ENCODE results near the gene ANAPC10.
"Not testable (repeated sequence)": the region's sequence is repeated elsewhere in the genome, so short reads cannot be mapped to it uniquely, and the experiment has no call there.

ANAPC10 gene

DNA sequence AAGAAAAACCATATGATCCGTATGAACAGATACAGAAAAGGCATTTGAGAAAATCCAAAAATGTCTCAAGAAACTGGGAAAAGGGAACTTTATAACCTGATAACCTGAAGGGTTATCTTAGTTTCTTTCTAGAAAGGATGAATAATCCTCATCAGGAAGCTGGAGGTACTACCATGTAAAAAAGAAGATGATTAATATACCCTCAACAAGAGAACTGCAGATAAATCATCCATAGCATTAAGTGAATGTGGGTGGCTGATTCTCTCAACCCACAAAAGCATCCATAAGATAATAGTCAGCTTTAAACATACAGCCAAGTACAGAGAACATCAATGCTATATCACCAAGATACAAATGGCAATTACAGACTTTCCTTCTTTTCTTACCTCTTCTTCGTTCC is 26.4 kb downstream of the ANAPC10 start:
- DNase-seq (ENCODE audit: low spot score): no peak

DNA sequence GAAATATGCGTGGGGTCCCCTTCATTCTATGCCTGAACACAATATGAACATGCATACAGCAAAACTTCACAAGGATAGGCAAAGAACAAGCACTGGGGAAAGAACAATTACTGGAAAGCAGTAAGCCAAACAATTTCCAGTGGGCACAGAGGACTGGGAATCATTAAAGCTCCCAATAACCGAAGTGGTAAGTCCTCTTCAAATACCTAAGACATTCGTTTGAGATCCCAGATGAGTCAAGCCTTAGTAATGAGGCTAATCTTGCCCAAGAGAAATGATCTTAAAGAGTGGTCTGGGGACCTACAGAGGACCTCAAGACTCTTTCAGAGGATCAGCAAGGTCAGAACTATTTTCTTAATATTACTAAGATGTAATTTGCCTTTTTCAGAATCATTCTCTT is 28.6 kb downstream of the ANAPC10 start:
- no peak for DNase-seq (ENCODE audit: low spot score)

DNA sequence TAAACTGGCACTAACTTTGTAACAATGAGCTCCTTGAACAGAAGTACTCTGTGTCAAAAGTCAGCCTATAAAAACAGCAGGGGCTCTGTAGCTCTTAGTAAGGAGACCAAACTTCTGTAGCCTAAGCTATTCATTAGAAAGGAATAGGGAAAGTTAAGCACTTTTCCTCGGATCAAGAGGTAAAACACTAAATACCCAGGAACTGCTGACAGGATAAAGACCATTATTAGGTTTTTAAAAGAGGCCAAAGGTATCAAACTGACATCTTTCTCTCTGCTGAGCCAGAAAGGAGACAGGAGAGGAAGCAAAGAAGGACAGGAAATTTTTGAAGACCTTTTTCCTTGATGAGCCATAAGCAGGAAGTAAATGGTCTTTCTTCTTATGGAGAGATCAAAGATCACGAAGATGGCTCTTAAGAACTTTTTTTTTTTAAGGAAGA is 31.9 kb downstream of the ANAPC10 start:
- no peak for DNase-seq (ENCODE audit: low spot score)

DNA sequence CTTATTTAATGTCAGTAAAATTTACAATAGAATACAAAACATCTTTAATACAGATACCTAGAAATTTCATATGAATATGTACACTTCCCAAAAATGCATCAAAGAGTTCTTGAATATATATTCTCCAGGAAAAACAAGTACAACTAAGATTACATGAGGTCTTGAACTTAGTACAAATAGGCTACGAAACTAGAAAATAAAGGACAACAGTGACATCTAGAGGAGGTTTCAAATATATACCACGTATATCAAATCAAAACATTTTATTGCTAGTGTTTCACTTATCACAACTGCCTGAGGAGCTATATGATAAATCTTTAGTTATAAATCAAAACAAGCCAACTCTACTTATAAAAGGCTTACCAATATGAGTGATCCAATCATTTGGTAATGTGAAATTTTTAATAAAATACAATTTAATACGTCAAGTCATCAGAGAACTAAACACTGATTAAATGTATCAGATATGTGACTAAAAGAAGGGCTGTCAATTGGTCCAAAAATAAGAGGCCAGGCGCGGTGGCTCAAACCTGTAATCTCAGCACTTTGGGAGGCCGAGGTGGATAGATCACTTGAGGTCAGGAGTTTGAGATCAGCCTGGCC is 36.6 kb downstream of the ANAPC10 start:
- peak; percentile 44 for DNase-seq (ENCODE audit: low spot score)

DNA sequence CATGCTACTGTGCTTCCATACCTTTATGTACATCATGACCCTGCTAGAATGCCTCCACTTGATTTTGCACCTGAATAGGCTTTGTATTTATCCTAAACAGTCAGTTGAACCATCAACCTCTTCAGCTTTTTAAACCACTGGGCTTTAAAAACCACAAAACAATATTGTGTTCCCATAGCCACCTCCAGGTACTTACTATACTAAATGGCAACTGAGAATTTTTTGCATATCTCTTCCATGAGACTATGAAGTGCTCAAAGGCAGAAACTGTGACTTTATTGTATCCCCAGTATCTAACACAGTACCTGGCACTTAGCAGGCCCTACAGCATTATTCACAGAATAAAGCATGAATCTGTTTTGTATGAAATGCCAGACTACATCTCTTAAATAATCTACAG is 39.7 kb downstream of the ANAPC10 start:
- DNase-seq (ENCODE audit: low spot score): no peak

DNA sequence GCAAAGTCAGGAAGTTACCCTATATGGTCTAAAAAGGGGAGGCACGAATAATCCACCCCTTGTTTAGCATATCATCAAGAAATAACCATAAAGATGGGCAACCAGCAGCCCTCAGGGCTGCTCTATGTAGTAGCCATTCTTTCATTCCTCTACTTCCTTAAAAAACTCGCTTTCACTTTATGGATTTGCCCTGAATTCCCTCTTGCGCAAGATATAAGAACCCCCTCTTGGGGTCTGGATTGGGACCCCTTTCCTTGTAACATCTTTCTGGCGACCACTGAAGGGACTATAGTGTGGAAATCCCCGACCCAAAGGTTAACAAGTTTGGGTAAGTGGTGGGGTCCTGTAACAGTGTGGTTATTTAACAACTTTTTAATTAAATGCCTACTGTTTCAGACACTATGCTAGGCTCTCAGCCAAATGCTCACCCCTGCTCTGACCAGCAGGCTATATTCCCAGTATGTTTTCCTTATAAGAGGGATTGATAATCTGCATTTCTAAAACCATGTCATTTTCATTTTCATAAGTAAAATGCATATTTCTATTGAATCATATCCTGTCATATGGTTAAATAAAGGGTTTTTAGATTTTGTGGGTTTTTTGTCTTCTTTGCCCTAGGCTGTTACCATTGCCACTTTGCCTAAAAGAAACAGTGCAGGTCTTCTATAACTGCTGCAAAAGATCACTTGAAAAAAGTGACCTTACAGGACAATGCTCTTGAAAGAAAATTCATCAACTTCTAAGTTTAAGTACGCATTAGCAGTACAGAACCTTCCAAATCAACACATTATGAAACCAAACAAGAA is 41.5 kb downstream of the ANAPC10 start:
- DNase-seq (ENCODE audit: low spot score): no peak

DNA sequence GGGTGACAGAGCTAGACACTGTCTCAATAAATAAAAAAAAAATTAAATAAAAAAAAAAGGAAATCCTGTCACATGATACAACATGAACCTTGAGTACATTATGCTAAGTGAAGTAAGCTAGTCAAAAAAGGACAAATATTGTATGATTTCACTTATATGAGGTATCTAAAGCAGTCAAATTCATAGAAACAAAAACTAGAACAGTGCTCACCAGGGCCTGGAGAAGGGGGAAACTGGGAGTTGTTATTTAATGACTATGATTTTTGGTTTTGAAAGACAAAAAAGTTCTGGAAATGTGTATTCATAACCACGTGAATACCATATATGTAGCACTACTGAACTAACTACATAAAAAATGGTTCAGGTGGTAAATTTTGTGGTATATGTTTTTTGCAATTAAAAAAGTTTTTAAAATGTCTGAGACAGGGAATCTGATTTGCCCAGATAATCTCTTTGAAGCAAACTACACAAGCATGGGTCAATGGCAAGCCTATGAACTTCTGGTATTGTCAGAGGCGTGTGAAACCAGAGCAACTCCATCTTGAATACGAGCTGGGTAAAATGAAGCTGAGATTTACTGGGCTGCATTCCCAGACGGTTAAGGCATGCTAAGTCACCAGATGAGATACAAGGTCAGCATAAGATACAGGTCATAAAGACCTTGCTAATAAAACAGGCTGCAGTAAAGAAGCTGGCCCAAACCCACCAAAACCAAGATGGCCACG is 42.3 kb downstream of the ANAPC10 start:
- no peak for DNase-seq (ENCODE audit: low spot score)

DNA sequence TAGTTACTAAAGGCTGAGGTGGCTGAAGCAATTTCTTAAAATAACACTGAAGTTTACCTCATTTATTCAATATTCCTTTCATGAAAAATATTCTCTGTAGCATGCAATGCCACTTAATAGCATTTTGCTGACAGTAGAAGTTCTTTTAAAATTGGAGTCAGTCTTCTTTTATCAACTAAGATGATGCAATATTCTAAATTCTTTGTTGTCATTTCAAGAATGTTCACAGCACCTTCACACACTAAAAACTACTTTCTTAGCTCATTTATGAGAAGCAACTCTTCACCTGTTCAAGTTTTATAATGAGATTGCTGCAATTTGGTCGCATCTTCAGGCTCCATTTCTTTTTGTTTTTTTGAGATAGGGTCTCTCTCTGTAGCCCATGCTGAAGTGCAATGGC is 48.8 kb downstream of the ANAPC10 start:
- DNase-seq (ENCODE audit: low spot score): no peak

DNA sequence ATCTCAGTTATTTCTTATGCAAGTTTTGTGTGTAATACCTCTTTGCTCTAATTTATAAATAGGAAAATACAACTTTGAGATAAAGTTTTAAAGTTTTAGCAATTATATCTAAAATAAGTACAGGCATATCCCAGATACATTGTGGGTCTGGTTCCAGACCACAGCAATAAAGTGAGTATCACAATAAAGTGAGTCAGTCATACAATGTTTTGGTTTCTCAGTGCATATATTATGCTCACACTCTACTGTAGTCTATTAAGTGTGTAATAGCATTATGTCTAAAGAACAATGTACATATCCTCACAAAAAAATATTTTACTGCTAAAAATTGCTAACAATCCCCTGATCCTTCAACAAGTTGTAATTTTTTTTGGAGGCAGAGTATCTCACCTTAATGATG is 49.2 kb downstream of the ANAPC10 start:
- DNase-seq (ENCODE audit: low spot score): no peak

DNA sequence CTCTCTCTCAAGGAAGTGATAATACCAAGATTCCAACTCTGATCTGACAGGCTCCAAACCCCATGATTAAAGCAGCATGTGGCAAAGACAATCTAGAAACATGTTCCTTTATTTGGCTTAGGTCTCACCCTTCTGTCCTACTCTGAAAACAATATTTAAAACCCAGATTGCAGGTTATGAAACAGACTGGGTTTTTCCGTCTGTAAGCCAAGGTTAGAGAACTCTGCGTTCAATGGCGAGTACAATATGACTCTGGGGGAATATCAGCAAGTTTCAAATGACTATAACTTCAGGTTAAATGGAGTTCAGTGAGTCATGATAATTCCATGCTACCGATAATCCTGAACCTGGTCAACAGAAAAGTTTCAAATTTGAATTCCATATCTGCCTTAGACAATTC is 50.8 kb downstream of the ANAPC10 start:
- no peak for DNase-seq (ENCODE audit: low spot score)

DNA sequence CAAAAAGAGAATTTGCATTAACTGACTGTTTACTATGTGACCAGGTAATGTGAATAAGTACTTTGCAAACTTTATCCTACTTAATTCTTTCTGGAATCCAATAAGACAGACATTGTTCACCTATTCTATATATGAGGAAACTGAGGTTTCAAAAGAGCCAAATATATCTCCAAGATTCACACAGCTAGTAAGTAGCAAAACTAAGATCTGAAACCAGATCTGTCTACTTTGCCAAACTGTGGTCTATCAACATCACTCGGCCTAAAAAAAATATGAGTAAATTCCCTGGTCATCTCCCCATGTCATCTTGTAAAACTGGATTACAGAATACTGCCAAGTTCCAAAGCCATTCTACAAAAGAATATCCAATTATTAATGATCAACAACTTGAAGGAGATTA is 52.8 kb downstream of the ANAPC10 start:
- no peak for DNase-seq (ENCODE audit: low spot score)

DNA sequence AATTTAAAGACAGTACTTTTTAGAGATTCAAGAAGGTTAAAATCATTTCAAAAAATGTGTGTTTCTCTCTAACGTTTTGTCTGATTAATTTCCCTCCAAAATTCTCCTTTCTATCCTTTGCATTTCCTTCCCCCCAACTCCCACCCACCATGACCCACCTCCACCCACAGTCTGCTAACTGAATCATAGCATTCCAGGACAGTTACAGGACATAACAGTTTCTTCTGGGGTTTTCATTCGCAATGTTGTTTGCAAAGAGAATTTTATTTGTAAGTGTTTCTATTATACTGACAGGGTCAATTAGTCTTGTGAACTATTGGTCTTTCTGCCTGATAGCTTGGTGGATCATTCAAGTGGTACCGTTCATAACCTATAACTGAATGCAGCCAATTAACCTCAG is 53.7 kb downstream of the ANAPC10 start:
- no peak for DNase-seq (ENCODE audit: low spot score)

DNA sequence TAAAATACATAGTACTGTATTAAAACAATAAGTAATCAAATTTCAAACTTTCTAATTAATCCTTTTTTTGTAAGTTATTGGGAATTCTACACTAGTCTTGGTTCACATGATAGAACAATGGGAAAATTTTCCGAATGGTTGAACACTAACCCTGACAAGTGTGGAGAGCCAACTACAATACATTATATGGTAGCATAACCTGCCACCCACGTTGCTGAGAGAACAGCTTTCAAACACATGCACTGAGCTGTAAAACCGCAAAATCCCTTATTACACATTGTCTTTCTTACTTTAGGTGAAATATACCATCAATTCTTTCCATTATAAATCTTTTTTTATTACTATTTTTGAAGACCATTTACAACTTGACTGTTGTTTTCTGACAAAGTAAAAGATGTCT is 54.7 kb downstream of the ANAPC10 start:
- DNase-seq (ENCODE audit: low spot score): no peak

DNA sequence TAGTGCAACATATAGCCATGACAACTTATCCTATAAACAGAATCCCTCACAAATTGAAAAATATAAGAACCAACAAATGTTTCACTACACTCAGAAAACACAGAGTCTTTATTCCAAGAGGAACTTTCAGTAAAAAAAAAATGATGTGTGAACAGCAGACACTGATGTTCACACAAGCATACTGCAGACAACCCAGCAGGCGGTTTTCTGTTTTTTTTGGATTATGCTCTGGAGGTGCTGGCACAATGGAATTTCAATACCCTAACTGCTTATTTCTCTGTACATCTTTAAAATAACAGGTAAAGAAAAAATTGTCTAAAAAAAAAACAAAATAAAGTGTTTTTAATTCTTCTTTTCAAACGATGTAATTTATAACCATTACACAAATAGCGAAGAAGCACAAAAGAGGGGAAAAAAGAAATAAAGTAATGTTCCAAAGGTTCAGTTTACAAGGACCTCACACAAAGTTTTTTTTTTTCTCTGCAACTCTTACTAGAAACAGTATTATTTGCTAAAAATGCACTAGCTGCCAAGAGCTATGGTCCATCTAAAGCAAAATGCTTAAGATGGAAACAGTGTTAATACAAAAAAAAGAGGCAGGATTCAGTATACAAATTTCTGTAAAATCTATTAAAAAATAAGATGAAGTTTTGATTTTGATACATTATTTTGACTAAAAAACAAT is 55.3 kb downstream of the ANAPC10 start:
- DNase-seq (ENCODE audit: low spot score): no peak

DNA sequence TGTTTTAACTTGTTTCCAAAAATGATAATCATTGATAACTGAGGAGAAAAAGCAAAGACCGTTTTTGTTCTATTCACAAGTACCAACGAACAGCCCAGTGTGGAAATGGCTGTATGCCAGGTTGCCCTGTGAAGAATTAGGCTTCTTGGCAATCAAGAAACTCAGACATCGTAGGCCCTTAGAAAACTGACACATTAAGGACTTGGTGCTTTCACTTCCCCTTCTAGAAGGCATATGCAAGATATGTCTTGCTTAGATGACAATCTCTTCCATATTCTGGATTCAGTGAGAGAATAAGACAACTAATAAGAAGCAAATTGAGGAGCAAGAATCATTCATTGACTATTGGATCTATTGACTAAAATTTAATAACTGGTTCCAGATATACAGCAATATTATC is 56.6 kb downstream of the ANAPC10 start:
- peak; percentile 43 for DNase-seq (ENCODE audit: low spot score)

DNA sequence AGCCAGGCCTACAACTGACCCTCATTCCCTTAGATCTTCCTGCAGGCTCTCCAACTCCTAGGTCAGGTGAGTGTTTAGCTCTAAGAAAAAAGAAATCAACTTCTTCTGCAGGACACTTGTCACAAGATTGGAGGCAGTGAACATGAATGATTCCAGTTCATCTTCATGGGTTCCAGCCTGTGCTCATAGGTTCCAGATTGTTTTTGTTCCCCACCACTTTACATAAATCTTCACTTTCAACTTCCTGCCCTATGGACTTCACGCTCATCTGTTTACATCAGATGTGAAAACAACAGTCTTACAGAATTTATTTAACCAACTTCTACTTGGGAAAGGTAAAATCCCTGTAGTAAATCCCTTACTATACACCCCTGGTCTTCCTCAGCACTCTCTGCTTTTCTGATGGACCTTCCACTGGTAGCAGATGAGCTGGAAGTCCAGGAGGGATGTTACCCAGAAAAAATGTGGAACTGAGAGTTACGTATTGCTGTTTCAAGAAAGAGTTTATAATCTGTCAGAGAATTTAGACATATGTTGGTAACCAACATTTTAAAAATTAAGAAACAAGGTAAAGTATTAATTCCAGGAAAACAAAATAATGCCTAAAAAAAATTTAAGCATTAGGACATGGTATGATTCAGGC is 62.4 kb downstream of the ANAPC10 start:
- DNase-seq (ENCODE audit: low spot score): no peak

DNA sequence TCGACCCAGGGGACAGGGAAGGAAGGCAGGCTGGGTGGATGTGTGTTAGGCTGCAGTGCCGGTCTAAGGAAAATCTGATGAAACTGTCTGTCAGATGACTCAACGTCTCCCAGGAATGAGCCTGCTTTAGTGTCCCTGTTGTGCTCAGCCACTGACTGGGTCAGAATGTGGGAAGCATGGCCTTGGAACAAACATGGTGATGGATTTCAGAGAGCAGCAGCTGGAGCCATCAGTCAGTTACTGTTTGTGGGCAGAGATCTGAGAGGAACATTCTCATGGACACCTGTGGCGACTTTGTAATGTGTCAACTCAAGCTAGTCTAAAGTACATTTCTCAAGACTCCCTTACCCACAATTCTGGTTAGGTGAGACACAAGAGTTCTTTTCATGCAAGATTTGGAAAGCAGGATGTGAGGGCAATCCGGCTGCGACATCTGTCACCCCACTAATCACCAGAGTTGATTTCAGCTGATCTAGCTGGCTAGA is 63.2 kb downstream of the ANAPC10 start:
- DNase-seq (ENCODE audit: low spot score): no peak

DNA sequence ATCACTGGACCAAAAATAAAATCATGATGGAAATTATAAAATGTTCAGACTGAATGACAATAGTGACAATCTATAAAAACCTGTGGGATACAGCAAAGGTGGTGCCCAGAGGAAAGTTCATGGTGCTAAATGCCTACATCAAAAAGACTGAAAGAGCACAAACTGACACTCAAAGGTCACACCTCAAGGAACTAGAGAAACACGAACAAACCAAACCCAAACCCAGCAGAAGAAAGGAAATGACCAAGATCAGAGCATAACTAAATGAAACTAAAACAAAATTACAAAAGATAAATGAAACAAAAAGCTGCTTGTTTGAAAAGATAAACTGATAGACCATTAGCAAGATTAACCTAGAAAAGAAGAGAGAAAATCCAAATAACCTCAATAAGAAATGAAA is 78.7 kb downstream of the ANAPC10 start:
- DNase-seq (ENCODE audit: low spot score): no peak

DNA sequence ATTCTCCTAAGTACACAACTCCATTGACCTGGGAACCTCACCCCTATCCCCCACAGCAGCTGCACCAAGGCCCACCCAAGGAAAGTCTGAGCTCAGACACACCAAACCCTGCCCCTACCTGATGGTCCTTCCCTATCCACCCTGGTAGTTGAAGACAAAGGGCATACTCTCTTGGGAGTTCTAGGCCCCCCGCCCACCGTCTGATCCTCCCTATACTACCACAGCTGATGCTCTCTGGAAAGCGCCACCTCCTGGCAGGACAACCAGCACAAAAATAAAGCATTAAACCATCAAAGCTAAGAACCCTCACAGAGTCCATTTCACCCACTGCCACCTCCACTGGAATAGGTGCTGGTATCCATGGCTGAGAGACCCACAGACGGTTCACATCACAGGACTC is 83.6 kb downstream of the ANAPC10 start:
- DNase-seq (ENCODE audit: low spot score): no peak

DNA sequence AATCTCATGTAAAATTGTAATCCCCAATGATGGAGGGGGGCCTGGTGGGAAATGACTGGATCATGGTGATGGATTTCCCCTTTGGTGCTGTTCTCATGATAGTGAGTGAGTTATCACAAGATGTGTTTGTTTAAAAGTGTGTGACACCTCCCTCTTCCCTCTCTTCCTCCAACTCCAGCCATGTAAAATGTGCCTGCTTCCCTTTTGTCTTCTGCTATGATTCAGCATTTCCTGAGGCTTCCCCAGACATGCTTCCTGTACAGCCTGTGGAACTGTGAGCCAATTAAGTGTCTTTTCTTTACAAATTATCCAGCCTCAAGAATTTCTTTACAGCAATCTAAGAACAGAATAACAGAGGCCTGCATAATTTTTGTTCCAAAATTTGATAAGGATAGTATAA is 85.2 kb downstream of the ANAPC10 start:
- no peak for DNase-seq (ENCODE audit: low spot score)

DNA sequence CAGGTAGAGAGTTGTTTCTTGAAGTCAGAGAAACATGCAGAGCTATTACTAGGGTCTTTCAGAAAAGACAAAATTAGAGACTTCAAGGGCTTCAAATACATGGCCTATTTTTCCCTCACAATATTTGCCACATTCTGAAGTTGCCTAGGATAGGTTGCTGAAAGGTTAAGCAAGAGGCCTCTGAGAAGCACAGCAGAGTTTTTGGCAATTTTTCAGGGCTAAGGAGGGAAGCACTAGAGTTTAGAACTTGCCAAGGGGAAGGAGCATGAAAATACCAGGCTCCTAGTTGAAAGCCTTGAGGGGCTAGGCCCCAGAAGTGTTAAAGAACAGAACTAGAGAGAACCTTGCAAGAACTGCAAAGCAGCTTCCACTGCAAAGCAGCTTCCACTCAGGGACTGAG is 86.4 kb downstream of the ANAPC10 start:
- DNase-seq (ENCODE audit: low spot score): peak; percentile 3

DNA sequence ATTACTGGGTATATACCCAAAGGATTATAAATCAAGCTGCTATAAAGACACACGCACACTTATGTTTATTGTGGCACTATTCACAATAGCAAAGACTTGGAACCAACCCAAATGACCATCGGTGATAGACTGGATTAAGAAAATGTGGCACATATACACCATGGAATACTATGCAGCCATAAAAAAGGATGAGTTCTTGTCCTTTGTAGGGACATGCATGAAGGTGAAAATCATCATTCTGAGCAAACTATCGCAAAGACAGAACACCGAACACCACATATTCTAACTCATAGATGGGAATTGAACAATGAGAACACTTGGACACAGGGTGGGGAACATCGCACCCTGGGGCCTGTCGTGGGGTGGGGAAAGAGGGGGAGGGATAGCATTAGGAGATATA is 87.7 kb downstream of the ANAPC10 start:
- DNase-seq (ENCODE audit: low spot score): not testable (repeated sequence)
